ENCODE data around the gene MC4R.

The MC4R gene

GRCh38 chr18:60322591-60322990 is 50.0 kb downstream of the MC4R start:
- no peak for DNase-seq
